ENCODE measurements around the gene SUSD3.

Gene SUSD3

DNA sequence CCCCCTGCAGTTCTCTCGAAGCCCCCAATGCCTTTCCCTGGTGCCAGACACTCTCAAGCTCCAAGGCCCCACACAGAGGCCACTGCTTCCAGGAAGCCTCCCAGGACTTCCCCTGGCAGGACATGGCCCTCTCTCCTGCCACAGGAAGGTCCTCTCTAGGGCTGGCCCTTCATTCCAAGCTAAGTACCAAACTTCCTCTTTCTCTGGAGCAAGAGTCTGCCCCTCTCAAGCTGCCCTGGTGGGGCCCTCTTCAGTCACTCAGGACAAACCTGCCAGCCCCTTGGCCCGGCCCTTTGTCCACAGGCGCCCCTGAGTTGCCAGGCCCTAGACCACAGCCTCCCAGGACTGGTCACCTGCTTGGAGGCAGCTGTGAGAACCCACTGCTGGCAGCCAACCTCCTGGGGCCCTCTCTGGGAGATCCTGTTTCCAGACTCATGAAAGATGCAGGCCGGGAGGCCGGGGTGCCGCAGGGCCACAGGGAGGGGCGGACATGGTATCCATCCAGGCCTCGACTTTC, 69.0 kb downstream of the SUSD3 start:
- DNase-seq, result no peak

- no peak for DNase-seq
These were observed 69.7 kb downstream of the SUSD3 start for GRCh38 chr9:93128011-93128714.

DNA sequence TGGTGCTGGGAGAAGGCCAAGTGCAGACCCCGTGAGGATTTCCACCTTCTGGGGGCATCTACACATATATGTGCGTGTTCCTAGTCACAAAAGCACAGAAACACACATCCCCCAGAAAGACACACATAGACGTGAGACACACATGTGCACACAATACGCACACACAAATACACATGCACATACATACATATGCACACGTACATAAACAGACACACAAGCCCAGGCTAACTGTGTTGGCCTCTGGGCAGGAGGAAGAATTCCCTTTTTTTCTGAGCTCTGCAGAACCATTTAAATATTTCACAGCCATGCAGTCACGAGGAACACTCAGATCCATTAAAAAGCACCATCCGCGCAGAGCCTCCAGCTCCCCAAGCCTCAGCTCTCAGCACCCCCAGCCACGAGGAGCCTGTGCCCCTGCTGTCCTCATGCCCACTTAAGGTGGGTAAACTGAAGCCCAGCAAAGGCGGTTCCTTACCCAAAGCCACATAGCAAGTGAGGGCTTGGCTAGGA, 70.3 kb downstream of the SUSD3 start:
- no peak for DNase-seq

GRCh38 chr9:93129286-93129685, 70.8 kb downstream of the SUSD3 start:
- DNase-seq, result no peak

GRCh38 chr9:93129691-93130500, 71.4 kb downstream of the SUSD3 start:
- no peak for DNase-seq

- DNase-seq, result no peak
These were observed 72.5 kb downstream of the SUSD3 start for GRCh38 chr9:93130861-93131481.

DNA sequence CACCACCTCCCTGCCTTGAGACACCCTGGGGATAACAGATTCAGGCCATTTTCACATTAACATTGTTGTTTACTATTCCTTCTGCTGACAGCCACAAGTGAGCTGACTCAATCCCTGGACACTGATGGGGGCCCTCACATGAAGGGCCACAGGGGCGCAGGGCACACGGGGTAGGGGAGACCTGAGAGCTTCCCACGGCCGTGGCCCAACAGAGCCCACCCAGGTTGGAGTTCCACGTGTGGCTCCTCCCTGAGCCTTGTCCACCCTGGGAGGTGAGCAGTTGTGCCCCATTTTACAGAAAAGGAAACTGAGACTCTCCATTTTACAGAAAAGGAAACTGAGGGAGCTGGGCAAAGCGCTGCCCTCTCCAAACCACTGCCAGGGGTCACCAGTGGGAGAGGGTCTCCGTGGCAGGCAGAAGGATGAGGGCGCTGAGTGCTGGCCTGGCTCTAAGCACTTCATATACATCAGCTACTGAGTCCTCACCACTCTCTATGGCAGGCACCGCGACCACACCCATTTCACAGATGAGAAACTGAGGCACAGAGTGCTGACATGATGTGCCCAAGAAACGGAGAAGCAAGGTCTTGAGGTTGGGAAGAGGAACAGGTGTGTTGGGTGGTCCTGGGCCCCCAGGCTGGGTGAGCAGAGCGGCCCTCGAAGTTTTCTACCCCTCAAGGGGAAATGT, 73.2 kb downstream of the SUSD3 start:
- DNase-seq, result no peak

GRCh38 chr9:93132287-93132927, 73.9 kb downstream of the SUSD3 start:
- no peak for DNase-seq

- DNase-seq, result no peak
These were observed 74.6 kb downstream of the SUSD3 start for GRCh38 chr9:93132946-93133680.

DNA sequence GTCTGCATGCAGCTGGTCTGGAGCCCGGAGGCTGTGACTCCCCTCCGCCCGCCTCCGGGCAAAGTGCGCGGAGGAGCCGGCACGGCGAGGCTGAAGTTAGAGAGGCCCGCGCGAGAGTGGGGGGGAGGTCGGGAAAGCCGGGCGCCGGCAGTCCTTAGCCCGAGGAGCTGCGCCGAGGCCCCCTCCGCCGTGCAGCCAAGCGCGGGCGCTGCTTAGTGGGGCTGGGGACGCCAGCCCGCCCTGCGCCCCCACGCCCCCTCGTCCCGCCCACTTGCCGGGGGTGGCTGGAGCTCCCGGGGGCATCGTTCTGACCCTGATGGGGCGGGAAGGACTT, 75.1 kb downstream of the SUSD3 start:
- DNase-seq, result no peak

DNA sequence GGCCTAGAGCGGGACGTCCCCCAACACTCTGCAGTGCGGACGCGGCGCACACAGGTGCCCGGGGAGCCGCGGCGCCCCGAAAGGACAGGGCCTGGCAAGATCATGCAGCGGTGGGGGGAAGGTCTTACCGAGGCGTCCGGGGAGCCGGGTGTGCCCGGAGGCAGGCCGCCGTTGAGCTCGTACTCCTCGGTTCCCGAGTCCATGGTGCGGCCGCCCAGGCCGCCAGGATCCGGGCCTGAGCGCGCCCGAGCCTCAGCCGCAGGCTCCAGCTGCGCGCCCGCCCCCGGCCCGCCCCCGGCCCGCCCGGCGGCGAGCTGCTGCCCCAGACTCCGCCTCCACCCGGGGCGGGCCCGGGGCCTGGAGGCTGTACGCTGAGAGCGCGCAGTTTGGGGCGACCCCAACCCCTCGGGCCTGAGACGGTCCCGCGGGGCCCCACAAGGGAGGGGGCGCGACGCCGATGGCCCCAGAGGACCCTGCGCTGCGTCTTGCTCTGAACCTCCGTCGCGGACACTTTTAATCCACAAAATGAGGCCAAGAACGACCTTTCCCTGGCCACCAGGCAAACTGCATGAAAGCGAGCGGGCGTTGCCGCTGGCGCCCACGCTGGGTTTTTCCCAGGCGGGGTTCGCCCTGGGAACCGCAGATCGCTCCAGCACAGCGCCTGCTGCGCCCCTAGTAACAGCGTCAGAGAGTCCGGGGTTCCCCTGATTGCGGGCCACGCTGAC, 75.7 kb downstream of the SUSD3 start, which contains the start of gene NINJ1:
TSS of gene NINJ1 (minus strand) at position 237 of the 725 bp plus-strand sequence. CDS start at position 203, 34 bp downstream.
- DNase-seq, result no peak
